ENCODE results near the gene ANKRD37. TPM values are rescaled to one million over a fixed set of nuclear protein-coding genes. Genes with fewer than 3 reads are reported as not detected.

ANKRD37 gene
- total RNA-seq, 1 donor from 2014 or later = 11.9 TPM

DNA sequence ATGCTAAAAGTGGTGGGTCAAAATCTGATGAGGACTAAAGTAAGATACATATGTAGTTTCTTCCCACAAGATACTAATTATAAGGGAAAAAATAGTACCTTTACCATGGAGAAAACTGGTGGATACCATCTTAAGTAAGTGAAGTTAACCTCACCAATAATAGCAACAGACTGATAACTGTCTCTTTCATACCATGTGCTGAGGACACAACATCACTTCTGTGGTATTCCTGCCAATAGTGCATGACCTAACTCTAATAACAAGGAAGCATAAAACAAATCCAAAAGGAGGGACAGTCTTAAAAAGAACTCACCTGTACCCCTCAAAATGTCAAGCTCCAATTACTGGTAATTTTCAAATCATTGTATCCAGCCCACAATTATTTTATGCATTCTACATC lies 20.3 kb downstream of the ANKRD37 start:
- no peak for DNase-seq (ENCODE audit: low spot score)

DNA sequence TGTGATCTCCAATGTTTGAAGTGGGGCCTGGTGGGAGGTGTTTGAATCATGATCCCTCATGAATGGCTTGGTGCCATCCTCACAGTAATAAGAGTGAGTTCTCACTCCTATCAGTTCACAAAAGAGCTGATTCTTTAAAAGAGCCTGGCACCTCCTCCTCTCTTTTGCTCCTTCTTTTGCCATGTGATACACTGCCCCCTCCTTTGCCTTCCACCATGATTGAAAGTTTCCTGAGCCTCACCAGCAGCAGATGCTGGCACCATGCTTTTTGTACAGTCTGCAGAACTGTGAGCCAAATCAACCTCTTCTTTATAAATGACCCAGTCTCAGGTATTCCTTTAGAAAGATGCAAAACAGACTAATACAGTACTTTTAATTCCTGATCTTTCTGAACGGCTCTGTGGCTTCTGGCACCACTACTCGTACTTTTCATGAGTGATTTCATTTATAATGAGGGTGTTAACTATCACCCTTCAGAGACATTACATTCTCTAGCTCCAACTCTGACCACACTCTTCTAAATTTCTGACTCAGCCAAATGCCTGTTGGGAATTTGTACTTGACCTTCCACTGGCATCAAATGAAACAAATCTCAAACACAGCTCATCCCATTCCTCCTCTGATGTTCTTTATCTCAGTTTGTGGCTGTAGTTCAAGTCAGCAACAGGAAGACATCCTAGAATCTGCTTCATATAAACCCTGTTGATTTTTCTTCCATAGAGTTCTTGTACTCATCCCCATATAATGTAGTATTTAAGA lies 24.9 kb downstream of the ANKRD37 start:
- no peak for DNase-seq (ENCODE audit: low spot score)

DNA sequence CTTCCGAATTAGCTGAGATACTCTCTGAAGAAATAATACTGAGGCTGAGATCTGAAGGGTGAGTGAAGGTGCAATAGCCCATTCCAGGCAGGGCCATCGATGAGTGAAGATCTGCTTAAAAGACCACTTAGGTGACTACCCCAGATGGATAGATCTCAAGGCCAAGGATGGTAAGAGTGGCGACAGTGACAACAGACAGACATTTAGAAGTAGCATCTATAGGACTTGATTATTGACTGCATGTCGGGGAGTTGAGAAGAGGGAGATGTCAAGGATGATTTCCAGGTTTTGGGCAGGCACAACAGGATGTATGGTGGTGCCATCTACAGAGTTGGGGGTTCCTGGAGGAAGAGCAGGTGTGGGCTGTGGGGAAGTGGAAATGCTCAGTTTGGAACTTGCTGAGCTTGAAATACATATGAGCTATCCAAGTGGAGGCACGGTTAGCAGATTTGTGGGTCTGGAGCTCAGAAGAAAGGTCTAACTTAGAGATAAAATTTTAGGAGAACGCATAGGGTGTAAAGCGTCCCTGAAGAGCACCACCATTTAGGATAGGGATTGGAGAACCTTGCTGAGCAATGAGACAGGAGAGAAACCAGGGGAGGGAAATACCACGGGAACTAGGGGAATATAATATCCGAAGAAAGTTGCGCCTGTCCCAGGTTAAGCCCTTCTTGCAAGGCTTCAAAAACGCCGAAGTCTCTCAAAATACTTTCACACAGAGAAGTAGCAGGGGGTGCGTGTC lies 28.4 kb downstream of the ANKRD37 start:
- no peak for DNase-seq (ENCODE audit: low spot score)

DNA sequence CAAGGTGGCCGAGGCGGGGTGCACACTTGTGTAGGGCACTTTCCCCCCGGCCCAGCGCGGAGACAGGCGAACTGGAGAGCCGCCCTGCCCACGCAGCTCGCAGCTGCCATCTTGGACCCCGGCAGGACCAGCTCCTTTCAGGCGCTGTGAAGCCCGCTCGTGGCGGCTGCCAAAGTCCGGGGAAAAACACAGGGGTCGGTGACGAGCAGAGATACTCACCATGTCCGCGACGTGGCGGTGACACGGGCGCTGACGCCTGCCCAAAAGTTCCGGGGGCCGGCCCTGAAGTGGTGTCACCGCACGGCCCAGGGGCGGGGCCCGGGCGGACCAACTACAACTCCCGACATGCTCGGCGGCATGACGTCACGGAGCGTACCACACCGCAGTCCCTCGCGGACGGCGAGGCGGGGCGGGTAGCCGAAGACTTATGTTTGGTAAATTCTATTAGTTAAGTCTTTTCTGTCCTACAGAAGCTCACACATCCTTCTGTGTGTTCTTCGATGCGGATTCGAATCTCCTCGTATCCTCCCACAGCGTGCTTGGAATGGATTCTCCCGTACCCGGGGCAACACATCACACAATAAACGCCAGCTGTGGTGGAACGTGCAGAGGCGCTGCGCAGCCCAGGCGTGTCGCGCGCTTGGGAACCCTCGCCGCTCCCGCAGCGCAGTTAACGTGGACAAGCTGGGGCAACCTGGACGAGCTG lies 29.2 kb downstream of the ANKRD37 start, which contains the start of gene UFSP2:
Gene UFSP2 (minus strand): TSS at position 318 of the 706 bp plus-strand sequence. CDS start 96 bp downstream, at position 222.
- DNase-seq (ENCODE audit: low spot score) = peak; percentile 87

DNA sequence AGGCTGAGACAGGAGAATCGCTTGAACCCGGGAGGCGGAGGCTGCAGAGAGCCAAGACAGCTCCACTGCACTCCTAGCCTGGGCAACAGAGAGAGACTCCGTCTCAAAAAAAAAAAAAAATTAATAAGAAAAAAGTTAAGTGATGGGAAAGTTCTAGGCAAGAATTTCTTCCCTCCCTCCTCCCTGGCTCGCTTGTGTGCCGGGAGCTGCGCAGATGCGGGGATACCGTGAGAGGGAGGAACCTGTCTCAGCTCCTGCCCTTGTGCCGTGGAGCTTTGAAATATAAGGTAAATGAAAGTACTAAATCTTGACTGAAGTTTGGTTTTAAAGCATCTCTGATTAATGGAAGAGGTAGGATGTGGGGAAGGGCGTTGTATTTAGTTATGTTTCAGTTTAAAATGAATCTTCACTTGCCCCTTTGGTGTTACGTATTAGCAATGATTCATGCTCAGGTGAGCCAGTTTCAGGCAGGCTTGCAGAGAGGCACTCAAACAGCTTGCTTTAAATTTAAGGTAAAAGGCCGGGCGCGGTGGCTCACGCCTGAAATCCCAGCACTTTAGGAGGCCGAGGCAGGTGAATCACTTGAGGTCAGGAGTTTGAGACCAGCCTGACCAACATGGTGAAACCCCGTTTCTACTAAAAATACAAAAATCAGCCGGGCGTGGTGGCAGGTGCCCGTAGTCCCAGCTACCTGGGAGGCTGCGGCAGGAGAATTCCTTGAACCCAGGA lies 30.5 kb downstream of the ANKRD37 start:
- DNase-seq (ENCODE audit: low spot score) = no peak

DNA sequence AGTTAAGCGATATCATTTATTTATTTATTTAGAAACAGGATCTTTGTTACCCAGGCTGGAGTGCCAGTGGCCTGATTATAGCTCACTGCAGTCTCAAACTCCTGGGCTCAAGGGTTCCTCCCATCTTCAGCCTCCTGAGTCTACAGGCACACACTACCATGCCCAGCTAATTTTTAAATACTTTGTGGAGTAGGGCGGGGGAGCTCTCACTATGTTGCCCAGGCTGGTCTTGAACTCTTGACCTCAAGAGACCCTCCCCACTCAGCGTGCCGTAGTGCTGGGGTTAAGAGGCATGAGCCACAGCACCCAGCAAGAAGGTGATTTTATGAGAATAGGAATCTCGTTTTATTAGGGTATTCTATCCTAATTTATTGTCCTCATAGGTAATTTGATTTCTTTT lies 33.0 kb downstream of the ANKRD37 start:
- DNase-seq (ENCODE audit: low spot score) = no peak

DNA sequence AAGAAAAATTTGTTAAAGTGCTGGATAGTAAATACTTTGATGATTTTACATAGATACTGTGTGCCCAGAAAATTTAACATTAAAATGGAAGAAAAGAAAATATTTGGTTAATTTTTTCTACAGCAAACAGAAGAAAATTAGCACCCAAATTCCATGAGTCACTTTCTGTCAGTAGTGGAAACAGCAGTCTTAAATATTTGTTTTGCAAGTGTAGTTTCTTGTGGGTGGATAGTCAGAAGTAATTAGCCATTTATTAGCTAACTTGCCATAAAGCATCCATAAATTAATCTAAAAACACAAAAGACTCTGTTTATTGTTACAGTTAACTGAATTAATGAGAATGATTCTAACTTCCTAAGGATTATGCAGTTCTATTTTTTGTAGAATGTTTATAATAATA lies 38.8 kb downstream of the ANKRD37 start:
- no peak for DNase-seq (ENCODE audit: low spot score)

DNA sequence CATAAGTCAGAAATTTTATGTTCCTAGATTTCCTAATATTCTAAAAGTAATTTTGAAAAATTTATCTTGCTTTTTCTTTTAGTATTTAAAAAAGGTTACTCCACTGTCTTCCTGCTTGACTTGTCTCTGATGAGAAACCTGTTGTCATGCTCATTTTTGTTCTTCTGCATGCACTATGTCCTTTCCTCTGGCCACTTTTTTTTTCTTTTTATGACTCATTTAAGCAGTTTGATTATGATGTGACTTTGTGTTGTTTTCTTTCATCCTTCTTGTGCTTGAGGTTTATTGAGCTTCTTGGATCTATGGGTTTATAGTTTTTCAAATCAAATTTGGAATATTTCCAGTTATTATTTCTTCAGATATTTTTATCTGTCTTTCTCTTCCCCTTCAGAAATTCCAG lies 41.2 kb downstream of the ANKRD37 start:
- DNase-seq (ENCODE audit: low spot score) = no peak

DNA sequence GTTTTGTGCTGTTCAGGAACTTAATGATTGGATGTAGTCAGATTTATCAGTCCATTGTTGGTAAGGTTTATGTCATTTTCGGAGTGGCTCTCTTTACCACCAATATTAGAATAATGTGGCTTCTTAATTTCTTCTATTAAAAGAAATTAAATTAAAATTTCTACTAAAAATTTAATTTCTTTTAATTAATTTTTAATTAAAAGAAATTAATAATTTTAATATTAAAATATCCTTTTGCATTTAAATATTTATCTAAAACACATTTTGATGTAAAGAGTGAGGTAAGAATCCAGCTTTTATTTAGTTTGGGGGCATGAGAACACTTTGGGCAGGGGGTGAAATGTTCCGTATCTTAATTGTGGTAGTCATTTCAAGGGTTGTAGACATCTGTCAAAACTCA lies 44.8 kb downstream of the ANKRD37 start:
- no peak for DNase-seq (ENCODE audit: low spot score)

DNA sequence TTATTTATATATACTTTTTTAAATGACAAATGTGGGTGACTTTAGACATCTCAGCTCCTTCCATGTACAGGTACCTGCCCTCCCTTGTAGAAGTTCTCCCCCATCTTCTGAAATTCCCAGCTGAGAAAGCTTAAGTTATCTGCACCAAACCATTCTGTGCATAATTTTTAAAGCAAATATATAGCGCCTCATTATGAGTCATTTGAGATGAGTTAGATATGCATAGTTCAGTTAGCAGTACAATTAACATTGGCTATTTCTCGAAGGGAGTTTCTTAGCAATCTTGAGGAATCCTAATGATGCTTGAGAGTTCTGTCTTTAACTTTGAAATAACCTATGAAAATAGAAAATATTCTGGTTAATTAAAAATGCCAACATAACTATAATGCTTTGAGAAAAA lies 48.6 kb downstream of the ANKRD37 start:
- DNase-seq (ENCODE audit: low spot score) = no peak

Other genes starting within 250 kb of the ANKRD37 start
- 49.3 TPM for gene CFAP97, start 192.8 kb upstream of the ANKRD37 start, total RNA-seq
- gene SNX25, start 187.2 kb upstream of the ANKRD37 start, total RNA-seq = 17.4 TPM
- 2.1 TPM for gene LRP2BP, start 917 bp upstream of the ANKRD37 start, total RNA-seq
- gene UFSP2, start 29.1 kb downstream of the ANKRD37 start, total RNA-seq = 37.3 TPM
- gene CCDC110, start 74.9 kb downstream of the ANKRD37 start, total RNA-seq = 2.3 TPM
- gene PDLIM3, start 138.7 kb downstream of the ANKRD37 start, total RNA-seq = 127 TPM